ENCODE results near the gene PMPCA. TPM values are rescaled to one million over a fixed set of nuclear protein-coding genes. Genes with fewer than 3 reads are reported as not detected.
A peak's percentile ranks its signal among the peaks of the same experiment; 100 is the strongest.

The PMPCA gene
- total and polyA plus RNA-seq, 2 of the 8 experiments (the other 6 are each of a cell fraction or from before 2014, with no cell fraction given): 60.0 to 88.2 TPM

GRCh38 chr9:136395020-136395340 is 15.5 kb upstream of the PMPCA start:
- FAIRE-seq: no peak
- peaks cover 39 to 67% (median 60%) of the 10 kb centered on the region in 4 experiments for H3K36me3 ChIP-seq (ENCODE audit: control insufficient read depth in 2 of 4, insufficient read depth in 4 of 4, low read length in 3 of 4)
- 90% methylated on average over 13 of the region's 13 CpGs; no CpG with 5 or more reads in 1 of the 2 experiments for WGBS, 2 experiments (ENCODE audit: extremely low coverage in 1 of 2, insufficient coverage in 1 of 2, insufficient read length in 1 of 2, insufficient replicate concordance in 2 of 2, low coverage in 1 of 2, low lambda C conversion rate in 2 of 2, missing lambda C conversion rate in 1 of 2)

More at GRCh38 chr9:136395020-136395340, 15.5 kb upstream of the PMPCA start:
- H3K27me3 ChIP-seq (replicated peaks in 1 of 4; ENCODE audit: control insufficient read depth in 3 of 4, extremely low read depth in 1 of 4, insufficient read depth in 3 of 4, low read length in 3 of 4): no peaks in the 10 kb centered on the region
- H3K14ac ChIP-seq (ENCODE audit: insufficient read length): no peak overlapping the region
- H3K4me2 ChIP-seq (ENCODE audit: insufficient read depth in 1 of 2, low read depth in 2 of 2, low read length in 2 of 2): no peak overlapping the region
- H3K23me2 ChIP-seq (ENCODE audit: low read depth, low read length): peaks cover 6% of the 10 kb centered on the region; the same call in 1 of the 2 replicates
- peaks cover 10% of the 10 kb centered on the region; the same call in 1 of the 2 replicates for H3K79me1 ChIP-seq (ENCODE audit: low read depth, low read length)
- no peak for DNase-seq (ENCODE audit: low read depth in 1 of 2, low spot score in 2 of 2)
- H3K4me1 ChIP-seq (replicated peaks in 1 of 4; ENCODE audit: control insufficient read depth in 3 of 4, insufficient read depth in 4 of 4, low read length in 3 of 4): peaks cover 0 to 10% (median 7%) of the 10 kb centered on the region in 4 experiments; a peak in 5 of 7 replicates
- no peak overlapping the region for H2BK5ac ChIP-seq (ENCODE audit: low read depth, low read length)
- H3K27ac ChIP-seq (ENCODE audit: low read depth, low read length): no peak overlapping the region
- CTCF ChIA-PET (ENCODE audit: partially characterized antibody): interaction anchor here (0.9 kb wide), 1 partner anchor 14 kb away, joined by 3 read pairs; no protein-coding TSS in a partner anchor
- H2AK5ac ChIP-seq (ENCODE audit: low read depth, low read length): no peak overlapping the region
- H4K91ac ChIP-seq (replicated peaks; ENCODE audit: insufficient read length, low read length): no peak overlapping the region
- no peaks in the 10 kb centered on the region for H3K9me3 ChIP-seq (ENCODE audit: insufficient read depth in 2 of 2, low read depth in 1 of 2, low read length in 1 of 2)
- TF ChIP-seq POLR2AphosphoS5 (IDR thresholded peaks at IDR 0.05; ENCODE audit: low read depth, low read length): 0 out of 2 replicates have a peak, but pooled peaks have one; percentile 10
- TF ChIP-seq SIX5 (IDR thresholded peaks at IDR 0.05; ENCODE audit: low read depth, low read length): no peak
- no peak overlapping the region for H3K18ac ChIP-seq (ENCODE audit: extremely low read depth, low read length)
- no peak overlapping the region for H4K5ac ChIP-seq (ENCODE audit: insufficient read length, low read depth, low read length)
- peaks cover 6 to 12% of the 10 kb centered on the region in 2 experiments for H4K20me1 ChIP-seq (replicated peaks in 1 of 2; ENCODE audit: control insufficient read depth in 1 of 2, insufficient read depth in 2 of 2, low read length in 2 of 2)
- peaks cover 0 to 26% of the 10 kb centered on the region in 2 experiments; a peak in 2 of 4 replicates for H3K79me2 ChIP-seq (ENCODE audit: control insufficient read depth in 1 of 2, insufficient read depth in 2 of 2, low read length in 2 of 2)
- no peak overlapping the region for H2AFZ ChIP-seq (ENCODE audit: low read length)
- no peak overlapping the region for H3K4ac ChIP-seq (replicated peaks; ENCODE audit: insufficient read length, low read depth, low read length)
- no peak overlapping the region for H2BK12ac ChIP-seq (ENCODE audit: low read depth, low read length)
- H2BK15ac ChIP-seq (ENCODE audit: low read length): no peak overlapping the region
- H3K9ac ChIP-seq (replicated peaks in 1 of 4; ENCODE audit: extremely low read depth in 1 of 4, low read depth in 3 of 4, low read length in 3 of 4): no peak overlapping the region
- H3K4me3 ChIP-seq (ENCODE audit: extremely low read depth in 1 of 4, insufficient read depth in 2 of 4, low read depth in 3 of 4, low read length in 4 of 4): no peak overlapping the region
- POLR2A ChIA-PET (ENCODE audit: partially characterized antibody): interaction anchor here (2.2 to 14.6 kb wide), 3 partner anchors 8 to 62 kb away, joined by 5 to 139 read pairs (median 123); partner anchors contain the start of genes ENTR1 and PMPCA
- no peak overlapping the region for H2BK20ac ChIP-seq (ENCODE audit: low read length)
- no peak overlapping the region for H3K56ac ChIP-seq (replicated peaks; ENCODE audit: insufficient read length, low read depth, low read length)
- H2BK120ac ChIP-seq (replicated peaks; ENCODE audit: low read depth, low read length): no peak overlapping the region
- no peak overlapping the region for H3K23ac ChIP-seq (ENCODE audit: insufficient read length)
- no peak overlapping the region for H4K8ac ChIP-seq (ENCODE audit: extremely low read depth, insufficient read depth, low read length)

All from H1 (cell line).